NCI-H146 treated with DMSO at 0.1 percent for 48 hours (cell line): ENCODE results near the gene CGREF1.

Experiments
- DNase-seq: peaks from one replicate; lab custom pipeline; 2025; ENCODE audit not compliant: unreplicated experiment; lab: John Stamatoyannopoulos, UW

The CGREF1 gene

DNA sequence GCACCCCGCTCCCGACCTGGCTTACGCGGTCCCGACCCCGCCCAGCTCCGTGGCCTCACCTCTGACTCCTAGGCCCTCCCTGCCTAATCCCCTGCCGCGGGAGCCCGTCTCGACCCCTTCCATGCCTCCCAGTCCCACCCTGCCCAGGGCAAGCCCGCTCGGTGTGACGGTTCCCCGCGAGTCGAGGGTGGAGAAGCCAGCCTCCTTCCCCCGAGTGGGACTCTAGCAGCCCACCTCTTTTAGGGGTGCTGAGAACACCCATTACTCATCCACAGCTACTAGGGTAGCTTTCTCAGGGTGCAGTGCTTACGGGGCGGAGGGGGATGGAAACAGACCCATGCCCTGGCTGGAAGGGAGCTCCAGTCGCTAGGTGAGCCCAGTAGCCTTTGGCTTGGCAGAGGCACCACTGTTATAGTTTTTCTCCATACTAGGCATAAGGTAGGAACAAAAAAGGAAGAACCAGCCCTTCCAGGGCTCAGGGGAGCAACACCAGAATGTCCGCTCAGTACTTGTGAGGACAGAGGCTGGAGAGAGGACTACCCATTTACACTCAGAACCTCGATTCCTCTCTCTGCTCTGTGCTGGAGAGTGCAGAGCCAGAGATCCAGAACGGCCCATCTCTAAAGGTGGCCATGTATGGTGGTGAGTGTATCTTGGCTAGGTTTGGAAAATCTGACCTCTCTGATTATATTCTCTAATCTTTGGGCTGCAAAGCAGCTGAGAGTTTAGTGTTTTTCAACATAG lies 66.9 kb downstream of the CGREF1 start:
- DNase-seq: no peak

DNA sequence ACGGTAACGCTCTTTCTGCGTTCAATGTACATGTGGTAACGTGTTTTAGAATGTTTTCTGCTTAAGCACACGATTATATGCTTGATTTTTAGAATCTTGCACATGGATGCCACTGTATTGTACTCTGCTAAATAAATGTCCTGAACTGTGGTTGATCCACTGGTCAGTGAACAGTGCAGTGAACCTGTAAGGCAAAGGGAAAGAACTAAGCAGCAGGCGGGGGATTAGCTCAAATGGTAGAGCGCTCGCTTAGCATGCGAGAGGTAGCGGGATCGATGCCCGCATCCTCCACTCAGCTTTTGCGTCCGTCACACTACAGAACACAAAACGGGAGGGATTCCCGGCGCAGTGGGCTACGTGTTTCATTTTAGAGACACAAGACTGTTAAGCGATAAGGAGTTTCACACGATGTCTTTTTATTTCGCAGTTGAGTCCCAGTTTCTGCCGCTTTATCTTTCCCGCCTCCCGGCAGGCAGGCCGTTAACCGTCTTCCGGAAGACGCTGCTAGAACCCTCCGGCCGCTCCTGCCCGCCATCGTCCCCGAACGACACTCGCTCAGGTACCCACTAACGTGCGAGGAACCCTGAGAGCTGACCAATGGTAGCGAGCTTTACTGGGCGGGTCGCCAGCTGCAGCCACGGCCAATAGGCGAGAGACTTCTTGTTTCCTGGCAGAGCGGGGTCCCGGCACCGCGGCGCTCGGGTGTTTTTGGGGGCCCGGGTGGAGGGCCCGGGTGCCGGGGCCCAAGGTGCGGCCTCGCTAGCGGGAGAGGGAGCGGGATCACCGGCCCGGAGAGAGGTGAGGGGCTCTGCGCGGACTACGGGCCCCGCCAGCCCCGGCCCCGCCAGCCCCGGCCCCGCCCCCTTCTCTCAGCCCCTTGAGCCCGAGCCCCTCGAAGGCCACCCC lies 67.7 kb downstream of the CGREF1 start, which contains the start of gene AGBL5:
TSS of gene AGBL5 (plus strand) at position 673 of the 906 bp plus-strand sequence. CDS start 1,291 bp downstream, outside the sequence.
- peak; percentile 82 for DNase-seq
